Measurements from ENCODE around the gene ZNF217.

DNA sequence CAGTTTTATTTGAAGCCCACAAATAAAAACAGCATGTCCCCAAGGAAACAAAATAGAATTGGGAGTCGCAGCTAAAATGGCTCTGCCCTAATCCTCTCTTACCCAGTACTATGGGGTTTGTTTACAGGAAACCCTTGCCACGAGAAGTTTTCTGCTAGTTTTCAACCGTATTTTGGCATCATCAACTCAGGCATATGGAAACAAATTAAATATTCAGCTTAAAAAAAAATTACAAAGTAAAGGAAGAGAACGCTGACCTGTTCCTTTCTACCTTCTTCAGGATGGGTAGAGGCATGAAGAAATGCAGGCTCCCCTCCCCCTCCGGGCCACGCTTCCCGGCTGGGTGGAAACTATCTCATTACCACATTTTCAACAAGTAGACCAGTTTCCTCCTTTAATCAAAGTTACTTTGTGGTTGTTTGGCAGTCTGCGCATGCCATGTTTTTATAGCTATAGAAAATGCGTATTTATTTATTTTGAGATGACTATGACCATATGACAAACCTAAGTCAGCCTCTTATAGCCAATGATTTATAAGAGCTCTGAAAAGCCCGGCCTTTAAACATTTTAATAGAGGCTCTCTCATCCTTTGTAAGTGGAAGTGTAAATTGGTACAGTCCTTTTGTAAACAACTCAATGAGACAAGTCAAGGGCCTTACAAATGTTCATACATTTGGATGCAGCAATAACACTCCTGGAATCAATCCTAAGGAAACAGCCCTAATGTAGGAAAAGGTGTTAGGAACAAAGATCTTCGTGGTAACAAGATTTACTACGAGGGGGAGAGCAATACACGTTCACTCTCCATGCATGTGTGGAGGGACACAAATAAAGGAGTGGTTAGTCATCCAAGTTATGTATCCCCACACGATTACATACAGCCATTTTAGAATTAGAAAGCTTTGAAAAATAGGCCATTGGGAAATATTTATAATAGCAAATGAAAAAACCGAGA, 16.1 kb upstream of the ZNF217 start:
- TF ChIP-seq, protein P1, sequence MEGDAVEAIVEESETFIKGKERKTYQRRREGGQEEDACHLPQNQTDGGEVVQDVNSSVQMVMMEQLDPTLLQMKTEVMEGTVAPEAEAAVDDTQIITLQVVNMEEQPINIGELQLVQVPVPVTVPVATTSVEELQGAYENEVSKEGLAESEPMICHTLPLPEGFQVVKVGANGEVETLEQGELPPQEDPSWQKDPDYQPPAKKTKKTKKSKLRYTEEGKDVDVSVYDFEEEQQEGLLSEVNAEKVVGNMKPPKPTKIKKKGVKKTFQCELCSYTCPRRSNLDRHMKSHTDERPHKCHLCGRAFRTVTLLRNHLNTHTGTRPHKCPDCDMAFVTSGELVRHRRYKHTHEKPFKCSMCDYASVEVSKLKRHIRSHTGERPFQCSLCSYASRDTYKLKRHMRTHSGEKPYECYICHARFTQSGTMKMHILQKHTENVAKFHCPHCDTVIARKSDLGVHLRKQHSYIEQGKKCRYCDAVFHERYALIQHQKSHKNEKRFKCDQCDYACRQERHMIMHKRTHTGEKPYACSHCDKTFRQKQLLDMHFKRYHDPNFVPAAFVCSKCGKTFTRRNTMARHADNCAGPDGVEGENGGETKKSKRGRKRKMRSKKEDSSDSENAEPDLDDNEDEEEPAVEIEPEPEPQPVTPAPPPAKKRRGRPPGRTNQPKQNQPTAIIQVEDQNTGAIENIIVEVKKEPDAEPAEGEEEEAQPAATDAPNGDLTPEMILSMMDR (IDR thresholded peaks at IDR 0.05) = no peak
- TF ChIP-seq POLR2A (IDR thresholded peaks at IDR 0.05) = no peak

All from thyroid gland (tissue), 4 donors.